GM21717 (cell line): Measurements from ENCODE around the gene BMP8B.

Source experiments
- ATAC-seq: cut with Tn5 transposase; IDR thresholded peaks from one replicate; pipeline ENCODE4 v1.9.1; 2021; ENCODE audit warnings: mild to moderate bottlenecking, moderate library complexity; ENCODE audit not compliant: unreplicated experiment

BMP8B gene

GRCh38 chr1:39727932-39728317 lies 60.7 kb downstream of the BMP8B start:
- ATAC-seq = no peak

GRCh38 chr1:39727221-39727931 lies 61.3 kb downstream of the BMP8B start:
- ATAC-seq = no peak

GRCh38 chr1:39726600-39726999 lies 62.1 kb downstream of the BMP8B start:
- ATAC-seq = no peak

- ATAC-seq = no peak
These were observed 66.2 kb downstream of the BMP8B start for GRCh38 chr1:39722495-39722894.

GRCh38 chr1:39721664-39722063 lies 67.0 kb downstream of the BMP8B start:
- no peak for ATAC-seq

- ATAC-seq = no peak
These were observed 68.3 kb downstream of the BMP8B start for GRCh38 chr1:39720094-39720999.

- ATAC-seq = no peak
These were observed 70.9 kb downstream of the BMP8B start for GRCh38 chr1:39717809-39718208.

GRCh38 chr1:39713557-39713956 lies 75.1 kb downstream of the BMP8B start:
- ATAC-seq = no peak

GRCh38 chr1:39711966-39712340 lies 76.7 kb downstream of the BMP8B start:
- ATAC-seq = no peak

- no peak for ATAC-seq
These were observed 77.3 kb downstream of the BMP8B start for GRCh38 chr1:39711104-39711965.

- no peak for ATAC-seq
These were observed 81.2 kb downstream of the BMP8B start for GRCh38 chr1:39707506-39707905.
